ENCODE data around the gene TAF1D.
A peak's percentile ranks its signal among the peaks of the same experiment; 100 is the strongest.
"Not testable (repeated sequence)": the region's sequence is repeated elsewhere in the genome, so short reads cannot be mapped to it uniquely, and the experiment has no call there.

The TAF1D gene

GRCh38 chr11:93747122-93747521, 5.8 kb upstream of the TAF1D start:
- no peak for DNase-seq (ENCODE audit: low read depth in 1 of 2, low spot score in 1 of 2)
- H3K4me3 ChIP-seq (replicated peaks; ENCODE audit: insufficient read depth, low read length) = no peak overlapping the region
- H3K27me3 ChIP-seq (ENCODE audit: insufficient read depth, poor library complexity, severe bottlenecking) = no peaks in the 10 kb centered on the region
- TF ChIP-seq REST (IDR thresholded peaks at IDR 0.05; ENCODE audit: insufficient replicate concordance, low read depth) = no peak
- no peak for TF ChIP-seq CTCF (IDR thresholded peaks at IDR 0.05; ENCODE audit: insufficient read depth, low read length)
- no peak for TF ChIP-seq GABPA (IDR thresholded peaks at IDR 0.05; ENCODE audit: low read depth)
- TF ChIP-seq SPI1 (IDR thresholded peaks at IDR 0.05; ENCODE audit: borderline replicate concordance, low read depth) = no peak
- TF ChIP-seq POLR2AphosphoS5 (IDR thresholded peaks at IDR 0.05; ENCODE audit: low read depth) = no peak
- no peak overlapping the region for H3K27ac ChIP-seq (replicated peaks)

- no peak overlapping the region for H3K4me3 ChIP-seq (replicated peaks; ENCODE audit: insufficient read depth, low read length)
- TF ChIP-seq GABPA (IDR thresholded peaks at IDR 0.05; ENCODE audit: low read depth) (no peak), REST (IDR thresholded peaks at IDR 0.05; ENCODE audit: insufficient replicate concordance, low read depth) (no peak), POLR2AphosphoS5 (IDR thresholded peaks at IDR 0.05; ENCODE audit: low read depth) (no peak), SPI1 (IDR thresholded peaks at IDR 0.05; ENCODE audit: borderline replicate concordance, low read depth) (no peak), CTCF (IDR thresholded peaks at IDR 0.05; ENCODE audit: insufficient read depth, low read length) (no peak)
- H3K27ac ChIP-seq (replicated peaks) = no peak overlapping the region
- H3K27me3 ChIP-seq (ENCODE audit: insufficient read depth, poor library complexity, severe bottlenecking) = no peaks in the 10 kb centered on the region
- no peak for DNase-seq (ENCODE audit: low read depth in 1 of 2, low spot score in 1 of 2)
Measured at GRCh38 chr11:93746101-93746500, 4.8 kb upstream of the TAF1D start.

- not testable (repeated sequence) for H3K27me3 ChIP-seq (ENCODE audit: insufficient read depth, poor library complexity, severe bottlenecking); H3K4me3 ChIP-seq (replicated peaks; ENCODE audit: insufficient read depth, low read length); H3K27ac ChIP-seq (replicated peaks); DNase-seq (ENCODE audit: low read depth in 1 of 2, low spot score in 1 of 2)
- TF ChIP-seq SPI1 (IDR thresholded peaks at IDR 0.05; ENCODE audit: borderline replicate concordance, low read depth) = 0 out of 2 replicates have a peak, but pooled peaks have one; percentile 17
Measured at GRCh38 chr11:93745005-93745755, 3.9 kb upstream of the TAF1D start.

GRCh38 chr11:93744669-93745004, 3.3 kb upstream of the TAF1D start:
- Histone ChIP-seq H3K27me3 (ENCODE audit: insufficient read depth, poor library complexity, severe bottlenecking) (no peaks in the 10 kb centered on the region), H3K4me3 (replicated peaks; ENCODE audit: insufficient read depth, low read length) (no peak overlapping the region), H3K27ac (replicated peaks) (no peak overlapping the region)
- TF ChIP-seq GABPA (IDR thresholded peaks at IDR 0.05; ENCODE audit: low read depth) (no peak), CTCF (IDR thresholded peaks at IDR 0.05; ENCODE audit: insufficient read depth, low read length) (no peak), POLR2AphosphoS5 (IDR thresholded peaks at IDR 0.05; ENCODE audit: low read depth) (no peak), SPI1 (IDR thresholded peaks at IDR 0.05; ENCODE audit: borderline replicate concordance, low read depth) (no peak), REST (IDR thresholded peaks at IDR 0.05; ENCODE audit: insufficient replicate concordance, low read depth) (no peak)
- no peak for DNase-seq (ENCODE audit: low read depth in 1 of 2, low spot score in 1 of 2)
